ENCODE measurements around the gene TROAP.
A peak's percentile ranks its signal among the peaks of the same experiment; 100 is the strongest.

The TROAP gene

GRCh38 chr12:49344486-49345050 lies 21.5 kb downstream of the TROAP start:
- DNase-seq: no peak

- DNase-seq: no peak
Observed at GRCh38 chr12:49345051-49345824, 22.2 kb downstream of the TROAP start.

GRCh38 chr12:49345825-49346658 lies 23.0 kb downstream of the TROAP start:
- no peak for DNase-seq

GRCh38 chr12:49346659-49347310 lies 23.7 kb downstream of the TROAP start, which contains the start of gene DNAJC22:
TSS of gene DNAJC22 (plus strand) at chr12:49346888. CDS start at chr12:49348873, 1,985 bp downstream.
- DNase-seq: no peak

GRCh38 chr12:49347311-49348193 lies 24.5 kb downstream of the TROAP start:
- DNase-seq: peak; percentile 58

GRCh38 chr12:49348781-49349180 lies 25.7 kb downstream of the TROAP start:
- no peak for DNase-seq

- DNase-seq: no peak
Observed at GRCh38 chr12:49349266-49349665, 26.2 kb downstream of the TROAP start.

- no peak for DNase-seq
Observed at GRCh38 chr12:49352351-49352750, 29.3 kb downstream of the TROAP start.

- no peak for DNase-seq
Observed at GRCh38 chr12:49355913-49356312, 32.9 kb downstream of the TROAP start.

- no peak for DNase-seq
Observed at GRCh38 chr12:49357103-49357678, 34.1 kb downstream of the TROAP start.

GRCh38 chr12:49358483-49359141 lies 35.6 kb downstream of the TROAP start:
- peak; percentile 78 for DNase-seq

GRCh38 chr12:49359671-49360070 lies 36.6 kb downstream of the TROAP start:
- DNase-seq: no peak

- DNase-seq: no peak
Observed at GRCh38 chr12:49362077-49362476, 39.0 kb downstream of the TROAP start.

- DNase-seq: no peak
Observed at GRCh38 chr12:49364989-49365388, 41.9 kb downstream of the TROAP start.

- no peak for DNase-seq
Observed at GRCh38 chr12:49365542-49365941, 42.5 kb downstream of the TROAP start.

GRCh38 chr12:49366096-49366651 lies 43.1 kb downstream of the TROAP start:
- DNase-seq: no peak

GRCh38 chr12:49366652-49367380 lies 43.8 kb downstream of the TROAP start:
- DNase-seq: peak; percentile 79

GRCh38 chr12:49367381-49368239 lies 44.6 kb downstream of the TROAP start, which contains the start of gene SPATS2:
TSS of gene SPATS2 (plus strand) at chr12:49367462. CDS start at chr12:49461013, 93,551 bp downstream.
- DNase-seq: peak; percentile 79

- DNase-seq: no peak
Observed at GRCh38 chr12:49368240-49368600, 45.2 kb downstream of the TROAP start.
